ENCODE measurements around the gene MYNN. TPM values are rescaled to one million over a fixed set of nuclear protein-coding genes. Genes with fewer than 3 reads are reported as not detected.

The MYNN gene
- total and polyA plus RNA-seq, 2 donors (not counting 3 experiments of a cell fraction or from before 2014, with no cell fraction given), result 7.1 to 12.7 TPM

DNA sequence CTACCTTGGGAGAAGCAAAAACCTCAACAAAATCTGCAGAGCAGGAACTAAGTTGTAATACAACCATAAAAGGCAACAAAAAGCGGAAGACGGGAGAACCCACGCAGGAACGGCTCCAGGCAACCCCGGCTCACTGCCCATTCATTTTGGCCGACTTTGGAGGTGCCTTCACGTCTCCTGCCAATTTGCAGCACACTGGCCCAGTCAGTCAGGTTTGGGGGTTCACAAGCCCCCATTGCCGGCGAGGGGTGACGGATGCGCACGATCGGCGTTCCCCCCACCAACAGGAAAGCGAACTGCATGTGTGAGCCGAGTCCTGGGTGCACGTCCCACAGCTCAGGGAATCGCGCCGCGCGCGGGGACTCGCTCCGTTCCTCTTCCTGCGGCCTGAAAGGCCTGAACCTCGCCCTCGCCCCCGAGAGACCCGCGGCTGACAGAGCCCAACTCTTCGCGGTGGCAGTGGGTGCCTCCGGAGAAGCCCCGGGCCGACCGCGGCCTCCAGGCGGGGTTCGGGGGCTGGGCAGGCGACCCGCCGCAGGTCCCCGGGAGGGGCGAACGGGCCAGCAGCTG, 8.8 kb upstream of the MYNN start:
- peak overlapping the region; percentile 36 to 53 (median 41) for H3K4me3 ChIP-seq (replicated peaks in 1 of 3; ENCODE audit: insufficient read depth in 1 of 3, low read depth in 1 of 3, low read length in 3 of 3)
- no peaks in the 10 kb centered on the region for H4K20me1 ChIP-seq (replicated peaks; ENCODE audit: control insufficient read depth, extremely low read depth, insufficient read depth, low read length)
- intact Hi-C loops (cut with micrococcal nuclease), result loop anchor here (2.0 kb wide), 1 partner anchor 202 kb away; the partner anchor contains the start of gene SEC62
- dilution Hi-C loops (cut with MboI; ENCODE audit: extremely low pct_ligation_motif_present, low sequenced_read_pairs), result no loop called here
- peak overlapping the region; percentile 70 for H3K9ac ChIP-seq (replicated peaks; ENCODE audit: extremely low read depth, insufficient read depth, low read length)
- H3K27ac ChIP-seq (ENCODE audit: insufficient read depth, low read depth, low read length), result peak overlapping the region; percentile 31
- peak overlapping the region; percentile 65 for H2AFZ ChIP-seq (ENCODE audit: low read depth, low read length)
- H3K4me2 ChIP-seq (ENCODE audit: insufficient read depth, low read length), result peak overlapping the region; percentile 74
- H3K27me3 ChIP-seq (ENCODE audit: control insufficient read depth in 2 of 2, insufficient read depth in 2 of 2, low read length in 2 of 2), result no peaks in the 10 kb centered on the region
- peak; percentile 66 for FAIRE-seq
- ChIA-PET CTCF (interaction anchor here (1.9 kb wide), 1 partner anchor 9 kb away, joined by 5 read pairs; the partner anchor contains the start of gene MYNN), POLR2A (no interaction called here)
- TF ChIP-seq, protein P1, sequence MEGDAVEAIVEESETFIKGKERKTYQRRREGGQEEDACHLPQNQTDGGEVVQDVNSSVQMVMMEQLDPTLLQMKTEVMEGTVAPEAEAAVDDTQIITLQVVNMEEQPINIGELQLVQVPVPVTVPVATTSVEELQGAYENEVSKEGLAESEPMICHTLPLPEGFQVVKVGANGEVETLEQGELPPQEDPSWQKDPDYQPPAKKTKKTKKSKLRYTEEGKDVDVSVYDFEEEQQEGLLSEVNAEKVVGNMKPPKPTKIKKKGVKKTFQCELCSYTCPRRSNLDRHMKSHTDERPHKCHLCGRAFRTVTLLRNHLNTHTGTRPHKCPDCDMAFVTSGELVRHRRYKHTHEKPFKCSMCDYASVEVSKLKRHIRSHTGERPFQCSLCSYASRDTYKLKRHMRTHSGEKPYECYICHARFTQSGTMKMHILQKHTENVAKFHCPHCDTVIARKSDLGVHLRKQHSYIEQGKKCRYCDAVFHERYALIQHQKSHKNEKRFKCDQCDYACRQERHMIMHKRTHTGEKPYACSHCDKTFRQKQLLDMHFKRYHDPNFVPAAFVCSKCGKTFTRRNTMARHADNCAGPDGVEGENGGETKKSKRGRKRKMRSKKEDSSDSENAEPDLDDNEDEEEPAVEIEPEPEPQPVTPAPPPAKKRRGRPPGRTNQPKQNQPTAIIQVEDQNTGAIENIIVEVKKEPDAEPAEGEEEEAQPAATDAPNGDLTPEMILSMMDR (IDR thresholded peaks at IDR 0.05; ENCODE audit: extremely low read depth in 1 of 2, insufficient read depth in 1 of 2, low read depth in 1 of 2, low read length in 2 of 2), result no peak
- TF ChIP-seq JUN (IDR thresholded peaks at IDR 0.05; ENCODE audit: borderline replicate concordance, insufficient read depth, insufficient read length, low read depth), result no peak
- TF ChIP-seq FOS (IDR thresholded peaks at IDR 0.05; ENCODE audit: borderline replicate concordance, insufficient read depth, low read length), result no peak
- H3K36me3 ChIP-seq (ENCODE audit: control insufficient read depth in 2 of 2, extremely low read depth in 1 of 2, insufficient read depth in 2 of 2, low read length in 2 of 2), result no peaks in the 10 kb centered on the region
- H3K9me3 ChIP-seq (replicated peaks; ENCODE audit: control insufficient read depth, insufficient read depth, low read length), result no peaks in the 10 kb centered on the region
- BruUV-seq (replicated peaks), result TSS peak; percentile 91
- DNase-seq (ENCODE audit: low read depth, low spot score), result peak; percentile 55
- no peaks in the 10 kb centered on the region for H3K9me1 ChIP-seq (replicated peaks; ENCODE audit: control insufficient read depth, extremely low read depth, insufficient read depth, low read length)
- H3K79me2 ChIP-seq (ENCODE audit: control insufficient read depth, insufficient read depth, low read length), result no peaks in the 10 kb centered on the region
- peaks cover 11% of the 10 kb centered on the region for H3K4me1 ChIP-seq (ENCODE audit: control insufficient read depth, extremely low read depth, insufficient read depth, low read length)

Data from endothelial cell of umbilical vein (primary cell).